Right lobe of liver (tissue), 4 donors: ENCODE measurements around the gene GRXCR2.

Experiments used
- CTCF ChIP-seq, 4 donors: fragments of 200-600 bp in 3 of 4; fragments of 450-650 bp in 1 of 4; IDR thresholded peaks; one replicate each; pipeline versions ENCODE4 v1.5.1 to v1.8.0; 2016 to 2022; ENCODE audit warnings: antibody characterized with exemption in 4 of 4, mild to moderate bottlenecking in 2 of 4
- POLR2A ChIP-seq: fragments of 450-650 bp; IDR thresholded peaks from one replicate; pipeline ENCODE4 v1.6.1; 2017; ENCODE audit warnings: antibody characterized with exemption, mild to moderate bottlenecking
- donor health status: DM: no; HTN: no; CAD: no.
- donor health status: DM: no; HTN: no; CAD: no.
- donor health status: DM: no; HTN: yes; CAD: no.

- no peak for TF ChIP-seq POLR2A
- TF ChIP-seq CTCF (IDR thresholded peaks at IDR 0.05): no peak
These were observed 25.4 kb upstream of the GRXCR2 start for GRCh38 chr5:145898171-145898570.
